HG03045 (cell line): Measurements from ENCODE around the gene CHD6.

Experiments
- ATAC-seq: cut with Tn5 transposase; IDR thresholded peaks from one replicate; pipeline ENCODE4 v1.9.1; 2021; ENCODE audit warnings: mild to moderate bottlenecking, moderate library complexity; ENCODE audit not compliant: unreplicated experiment

Gene CHD6

DNA sequence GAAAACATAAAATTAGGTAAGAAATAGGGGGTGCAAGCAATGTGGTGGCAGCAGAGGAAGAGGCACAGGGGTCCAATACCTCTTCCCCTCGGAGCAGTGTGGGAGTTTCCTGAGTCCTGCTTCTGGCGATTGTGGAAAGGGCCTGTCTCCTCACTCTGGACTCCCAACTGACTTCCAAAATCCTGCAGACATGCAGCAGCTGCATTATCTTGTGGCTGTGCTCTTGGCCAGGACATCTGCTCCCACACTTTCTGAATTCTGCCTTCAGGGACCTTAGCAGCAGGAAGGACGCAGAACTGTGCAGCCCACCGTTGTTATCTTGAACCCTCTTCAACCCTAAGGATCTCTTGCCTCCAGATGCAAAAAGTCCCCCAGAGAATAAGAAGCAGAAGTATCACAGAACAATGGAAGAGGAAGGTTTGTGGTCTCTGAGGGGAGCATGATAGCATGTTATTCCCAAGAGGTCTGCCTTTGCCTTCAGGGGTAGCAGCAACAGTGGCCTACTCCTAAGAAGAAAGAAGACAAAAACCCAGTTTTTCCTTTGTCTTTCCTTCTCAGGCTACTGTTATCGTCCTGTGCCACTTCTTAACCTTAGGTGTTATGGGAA lies 149.1 kb downstream of the CHD6 start:
- ATAC-seq: no peak

DNA sequence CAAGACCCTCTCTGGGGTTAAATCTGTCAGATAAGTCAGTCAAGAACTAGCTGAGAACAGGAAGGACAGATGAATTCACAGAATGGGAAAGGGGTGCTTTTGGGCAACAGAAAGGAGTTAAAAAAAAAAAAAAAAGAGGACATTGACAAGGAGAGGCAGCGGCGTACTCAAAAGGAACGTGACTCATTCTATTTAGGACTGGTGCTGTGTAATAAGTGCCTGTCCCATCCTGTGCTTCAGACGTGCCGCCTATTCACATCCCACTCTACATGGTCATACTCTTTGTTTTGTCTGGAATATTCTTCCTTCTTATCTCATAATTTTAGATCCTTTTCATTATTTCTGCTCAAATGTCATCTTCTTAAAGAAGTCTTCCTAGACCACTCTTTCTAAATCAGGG lies 150.5 kb downstream of the CHD6 start:
- ATAC-seq: no peak

DNA sequence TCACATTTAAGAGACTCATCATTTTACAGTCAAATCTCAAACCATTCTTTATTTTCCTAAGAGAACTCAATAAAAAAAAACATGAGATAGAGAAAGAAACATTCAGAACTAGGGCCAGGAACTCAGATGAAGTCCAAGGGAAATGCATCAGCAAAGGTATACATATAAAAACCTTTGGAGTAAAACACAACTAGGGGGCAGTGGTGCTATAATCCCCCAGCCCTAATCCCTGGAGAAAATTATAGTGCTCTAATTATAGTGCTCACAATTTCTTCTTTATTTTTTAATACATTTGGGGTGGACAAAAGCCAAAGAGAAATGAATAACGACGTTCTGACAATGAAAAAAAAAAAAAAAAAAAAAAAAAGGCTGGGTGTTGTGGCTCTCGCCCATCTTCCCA lies 151.0 kb downstream of the CHD6 start:
- no peak for ATAC-seq

DNA sequence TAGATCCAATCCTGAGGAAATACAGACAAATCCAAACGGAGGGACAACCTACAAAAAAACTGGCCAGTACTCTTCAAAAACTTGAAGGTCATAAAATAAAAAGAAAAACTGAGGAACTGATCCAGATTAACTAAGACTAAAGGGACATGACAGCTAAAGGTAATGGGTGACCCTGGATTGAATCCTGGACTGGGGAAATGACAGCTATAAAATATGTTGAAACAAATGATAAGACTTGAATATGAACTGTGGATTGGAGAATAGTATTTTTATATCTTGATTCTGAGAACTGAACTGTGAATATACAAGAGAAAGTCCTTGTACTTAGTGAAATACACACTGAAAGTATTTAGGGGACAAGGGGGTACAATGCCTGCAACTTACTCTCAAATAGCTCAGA lies 154.6 kb downstream of the CHD6 start:
- ATAC-seq: no peak

DNA sequence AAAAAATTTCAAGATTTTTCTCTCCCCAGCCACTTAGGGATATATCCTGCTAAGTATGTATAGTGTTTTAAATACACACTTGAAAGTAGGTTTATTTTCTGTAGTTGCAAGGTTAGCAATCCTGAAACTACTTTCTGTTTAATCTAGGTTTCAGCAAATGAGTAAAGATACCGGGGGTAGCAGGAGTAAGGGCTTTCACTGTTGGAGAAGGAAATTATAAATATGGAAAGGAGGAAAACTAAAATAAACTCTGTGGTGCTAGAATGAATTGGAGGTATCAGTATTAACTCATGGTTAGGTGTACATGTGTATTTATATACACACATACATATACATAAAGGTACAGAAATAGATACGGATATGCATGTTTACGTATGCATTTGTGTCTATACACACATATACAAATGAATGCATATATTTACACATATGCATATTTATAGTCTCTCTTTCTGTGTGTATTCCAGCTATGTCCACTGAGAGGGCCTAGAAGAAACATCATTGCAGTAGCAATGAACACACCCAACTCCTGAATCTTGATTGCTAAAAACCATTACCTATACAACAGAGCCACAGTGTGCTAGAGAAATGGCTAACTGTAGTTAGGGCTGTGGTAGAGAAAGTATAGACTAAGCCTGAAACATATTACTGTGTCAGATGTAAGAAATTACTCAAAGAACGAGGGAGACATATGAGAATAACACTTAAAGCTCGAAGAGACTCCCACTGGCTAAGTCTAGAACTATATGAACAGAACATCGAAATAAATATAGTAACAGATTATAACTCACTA lies 155.6 kb downstream of the CHD6 start:
- ATAC-seq: peak; percentile 61

DNA sequence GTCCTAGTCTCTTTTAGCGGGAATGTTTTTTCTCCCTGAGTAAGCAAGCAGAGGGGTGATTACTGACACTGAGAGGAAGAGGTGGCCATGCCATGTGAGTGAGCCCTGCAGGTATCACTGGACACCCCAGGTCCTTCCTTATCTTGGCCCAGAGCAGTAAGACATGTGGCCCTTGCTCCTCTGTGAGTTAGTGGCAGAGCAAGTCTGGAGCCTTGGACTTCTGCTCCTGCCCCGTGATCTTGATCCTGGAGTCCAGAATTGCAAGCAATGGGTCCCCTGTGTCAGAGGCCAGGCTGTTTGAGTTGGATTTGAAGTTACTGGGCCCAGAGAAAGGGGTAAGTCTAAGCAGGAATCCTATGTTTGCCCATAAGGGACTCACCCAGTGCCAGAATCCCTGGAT lies 159.4 kb downstream of the CHD6 start:
- ATAC-seq: no peak

DNA sequence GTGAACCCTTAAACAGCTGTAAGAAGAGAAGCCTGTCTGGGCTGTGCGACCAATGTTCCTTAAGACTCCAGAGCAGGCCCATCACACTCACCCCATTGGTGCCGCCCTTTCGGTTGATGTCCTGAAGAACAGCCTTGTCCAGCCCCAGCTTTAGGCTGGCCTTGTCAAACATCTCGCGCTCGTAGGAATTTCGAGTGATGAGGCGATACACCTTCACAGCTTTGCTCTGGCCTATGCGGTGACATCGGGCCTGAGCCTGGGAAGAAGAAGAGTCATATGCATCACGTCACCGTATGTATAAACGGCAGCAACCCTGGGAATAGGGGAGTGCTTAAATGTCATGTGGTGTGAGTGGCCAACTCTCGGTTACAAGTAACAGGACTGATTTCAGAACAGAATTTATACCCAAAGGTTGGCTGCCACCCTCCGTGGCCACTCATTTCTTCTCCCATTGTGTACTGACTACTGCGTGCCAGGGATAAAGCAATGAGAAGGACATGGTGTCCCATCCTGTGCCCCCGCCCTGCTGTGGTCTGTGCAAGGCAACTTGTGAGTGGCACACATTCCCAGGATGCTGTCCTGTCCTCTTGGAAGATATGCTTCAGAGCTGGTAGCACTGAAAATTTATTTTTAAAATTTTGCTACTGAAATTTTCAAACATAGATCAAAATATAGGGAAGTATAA lies 160.9 kb downstream of the CHD6 start:
- no peak for ATAC-seq

DNA sequence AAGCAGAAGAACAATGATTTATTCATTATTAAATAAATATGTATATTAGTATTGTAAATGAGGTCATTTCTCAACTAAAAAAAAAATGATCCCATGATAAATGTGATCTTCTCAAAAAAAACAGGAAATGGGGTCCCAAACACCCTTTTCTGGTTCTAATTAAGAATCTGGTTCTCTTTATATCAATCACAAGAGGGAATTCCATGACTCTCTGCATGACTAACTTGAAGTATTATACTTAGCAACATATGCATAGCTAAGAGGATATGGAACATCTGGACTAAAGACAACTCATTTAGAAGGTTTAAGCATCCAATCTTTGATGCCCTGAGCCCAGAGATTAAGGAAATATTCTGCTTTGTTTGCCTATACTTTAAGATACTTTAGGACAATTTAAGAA lies 161.8 kb downstream of the CHD6 start:
- no peak for ATAC-seq

DNA sequence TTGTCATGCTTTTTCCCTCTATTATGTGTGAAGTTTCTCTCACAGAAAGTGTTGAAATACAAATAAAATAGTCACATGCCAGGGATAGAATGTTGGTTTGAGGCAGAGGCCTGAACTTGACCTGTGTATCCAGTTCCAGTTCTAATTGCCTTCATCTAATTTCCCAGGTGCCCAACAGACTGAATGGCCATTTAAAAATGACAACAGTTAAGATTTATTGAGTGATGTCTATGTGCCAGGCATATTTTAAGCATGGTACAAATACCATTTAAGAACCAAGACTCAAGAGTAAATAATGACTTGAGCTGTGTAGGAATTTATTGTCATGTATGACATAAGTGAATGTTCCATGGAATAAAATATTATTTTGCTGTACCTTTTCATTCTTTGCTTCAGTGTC lies 163.9 kb downstream of the CHD6 start:
- ATAC-seq: no peak

DNA sequence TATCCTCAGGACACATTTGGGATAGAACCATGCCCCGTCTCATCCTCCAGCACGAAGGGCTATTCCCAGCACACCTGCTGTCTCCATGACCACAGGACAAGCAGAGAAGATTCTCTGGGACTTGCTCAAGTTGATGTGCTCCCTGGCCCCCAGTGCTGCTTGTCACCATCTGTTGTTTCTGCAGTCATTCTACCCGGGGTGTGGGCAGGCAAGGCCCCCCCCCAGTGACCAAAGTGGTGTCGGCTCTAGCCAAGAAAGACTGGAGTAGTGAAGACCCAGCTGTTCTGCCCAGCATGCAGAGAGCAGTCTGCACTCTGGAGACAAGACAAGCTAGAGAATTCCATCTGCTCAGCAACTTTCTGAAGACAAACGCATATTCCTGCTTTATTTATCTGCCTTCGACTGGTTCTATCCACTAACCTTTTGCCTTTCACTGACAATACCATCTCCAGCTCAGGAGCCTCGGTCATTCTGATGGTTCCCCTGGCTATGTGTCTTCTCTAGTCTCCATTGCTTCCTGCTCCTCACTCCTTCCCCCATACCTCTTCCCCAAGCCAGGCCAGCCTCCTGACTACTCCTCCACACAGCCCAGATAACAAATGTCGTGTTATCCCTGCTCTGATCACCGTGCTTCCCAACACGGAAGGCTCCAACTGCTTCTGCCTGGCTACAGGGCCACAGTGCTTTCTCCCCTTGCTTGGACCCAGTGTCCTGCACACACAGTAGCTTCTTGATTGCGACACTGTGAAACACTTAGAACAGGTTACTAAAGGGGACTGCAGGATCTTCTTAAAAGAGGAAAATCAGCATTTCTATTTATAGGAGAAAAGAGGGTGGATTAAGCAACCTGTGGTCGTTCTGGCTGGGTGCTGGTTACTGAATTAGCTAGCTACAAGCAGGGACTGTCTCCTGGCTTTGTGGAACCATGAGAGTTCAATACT lies 164.9 kb downstream of the CHD6 start:
- no peak for ATAC-seq

DNA sequence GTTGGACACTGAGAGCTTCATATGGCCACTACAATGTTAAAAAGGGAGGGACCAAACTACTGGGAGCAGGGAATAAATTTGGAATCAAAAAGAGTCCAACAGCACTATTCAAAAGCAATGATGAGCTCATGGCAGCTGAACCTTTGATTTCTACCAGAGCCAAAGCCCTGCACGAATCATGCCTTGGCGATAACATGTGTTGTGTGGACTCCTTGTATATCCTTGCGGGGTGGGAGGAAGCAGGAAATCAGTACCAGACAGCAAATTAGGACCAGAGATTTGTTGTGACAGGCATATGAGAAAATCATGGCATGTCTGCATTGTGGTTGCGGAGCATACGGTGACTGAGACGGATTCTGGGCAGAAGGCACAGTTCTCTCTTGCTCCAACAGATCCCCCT lies 166.0 kb downstream of the CHD6 start:
- no peak for ATAC-seq

DNA sequence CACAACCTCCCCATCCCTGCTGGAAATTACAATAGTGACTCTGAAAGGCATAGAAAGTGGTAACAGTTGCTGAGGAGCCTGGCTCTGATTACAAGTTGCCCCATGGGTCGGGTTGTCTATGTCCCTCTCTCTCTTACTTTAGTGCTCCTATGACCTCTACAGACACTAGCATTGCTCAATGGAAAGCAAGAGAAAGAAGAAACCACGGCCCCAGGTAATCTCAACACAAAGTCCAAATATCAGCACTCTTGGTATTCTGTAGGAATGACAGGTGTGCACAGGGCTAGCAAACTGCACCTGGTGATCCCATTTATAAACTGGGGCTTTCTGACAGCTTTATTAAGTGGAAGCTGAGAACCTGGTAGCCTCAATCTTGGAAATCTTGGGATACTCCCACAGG lies 171.2 kb downstream of the CHD6 start:
- ATAC-seq: no peak

DNA sequence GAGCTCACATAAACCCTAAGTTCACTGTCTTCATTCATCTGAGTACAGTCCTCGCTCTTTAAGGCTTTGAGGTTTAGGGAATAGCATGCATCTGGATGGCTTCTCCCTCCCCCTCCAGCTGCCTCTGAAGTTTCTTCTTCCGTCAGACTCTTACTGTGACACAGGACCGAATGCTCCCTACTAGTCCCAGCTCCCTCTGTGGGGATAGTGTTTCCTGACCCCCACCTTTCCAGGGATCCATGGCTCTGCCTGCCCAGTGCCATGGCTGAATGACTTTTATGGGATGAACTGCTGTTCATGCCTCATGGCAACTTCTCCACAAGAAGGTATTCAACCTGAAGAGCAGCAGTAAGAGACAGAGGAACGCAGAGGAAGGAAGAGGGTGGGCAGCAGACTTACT lies 171.7 kb downstream of the CHD6 start:
- ATAC-seq: no peak

DNA sequence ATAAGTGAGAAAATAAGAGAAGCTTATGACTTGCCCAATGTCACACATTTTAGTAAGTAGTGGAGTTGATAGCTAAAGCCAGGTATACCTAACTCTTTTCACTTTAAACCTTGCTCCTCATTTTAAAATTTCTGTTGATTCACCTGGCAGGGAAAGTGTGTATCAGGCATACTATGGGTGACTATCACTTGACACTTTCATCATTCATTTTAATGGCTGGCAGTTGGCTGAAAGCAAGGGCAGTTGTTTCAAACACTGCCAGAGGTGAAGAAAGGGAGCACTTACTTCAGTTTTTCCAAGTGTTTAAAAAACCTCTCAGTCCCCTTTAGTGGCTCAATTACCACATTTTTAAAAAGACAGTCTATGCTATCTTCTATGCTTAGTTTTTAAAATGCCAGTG lies 173.4 kb downstream of the CHD6 start:
- ATAC-seq: no peak

DNA sequence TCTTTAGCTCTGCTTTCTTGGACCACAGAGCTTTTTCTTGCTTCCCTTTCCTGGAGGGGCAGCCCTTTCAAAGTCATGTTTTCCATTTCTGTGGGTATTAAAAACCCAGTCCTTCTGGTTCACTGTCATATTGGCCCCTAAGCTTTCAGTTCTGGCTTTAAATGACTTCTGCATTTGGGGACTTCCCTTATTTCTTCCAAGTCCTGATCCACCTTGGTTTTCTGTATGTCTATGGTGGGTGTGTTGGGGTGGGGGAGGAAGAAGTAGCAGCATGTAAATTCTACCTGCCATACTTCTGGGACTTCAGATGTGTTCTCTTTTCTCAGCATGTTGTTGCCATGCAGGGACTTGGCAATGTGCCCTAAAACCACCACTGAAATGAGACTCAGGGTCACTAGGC lies 174.5 kb downstream of the CHD6 start:
- ATAC-seq: no peak

DNA sequence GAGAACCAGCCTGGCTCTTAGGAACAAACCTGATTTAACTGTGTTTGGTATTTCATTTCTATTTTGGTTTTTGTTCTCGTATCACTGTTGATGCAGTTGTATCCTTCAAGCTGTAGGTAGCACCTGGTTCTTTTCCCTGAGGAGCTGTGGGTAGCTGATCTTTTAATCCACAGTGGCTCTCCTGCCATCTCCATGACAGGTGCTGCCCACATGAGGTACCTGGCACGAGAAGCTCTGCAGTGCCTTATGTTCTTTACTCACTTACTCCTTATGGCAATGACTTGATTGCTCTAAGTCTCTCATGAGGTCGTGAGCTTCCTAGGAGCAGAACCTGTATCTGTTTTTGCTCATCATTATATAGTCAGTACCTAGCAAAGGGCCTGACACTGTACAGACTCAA lies 177.3 kb downstream of the CHD6 start:
- ATAC-seq: no peak

DNA sequence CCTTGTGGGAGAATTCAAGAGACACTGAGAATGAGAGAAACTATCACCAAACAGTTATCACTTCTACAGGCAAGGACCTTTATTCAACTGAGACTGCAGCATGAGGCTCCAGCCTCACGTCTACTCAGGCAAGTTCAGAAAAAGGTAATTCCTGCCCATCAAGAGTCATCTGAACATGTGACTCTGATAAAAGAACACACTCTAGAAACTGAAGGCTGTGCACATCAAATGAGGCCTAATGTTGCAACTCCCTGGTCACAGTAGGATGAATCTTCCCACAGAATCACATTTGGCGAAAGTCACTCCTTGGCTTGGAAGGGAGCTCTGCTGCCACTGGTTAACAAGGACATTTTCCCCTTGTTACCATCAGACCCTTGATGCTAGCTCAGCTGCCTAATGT lies 180.3 kb downstream of the CHD6 start:
- ATAC-seq: no peak

DNA sequence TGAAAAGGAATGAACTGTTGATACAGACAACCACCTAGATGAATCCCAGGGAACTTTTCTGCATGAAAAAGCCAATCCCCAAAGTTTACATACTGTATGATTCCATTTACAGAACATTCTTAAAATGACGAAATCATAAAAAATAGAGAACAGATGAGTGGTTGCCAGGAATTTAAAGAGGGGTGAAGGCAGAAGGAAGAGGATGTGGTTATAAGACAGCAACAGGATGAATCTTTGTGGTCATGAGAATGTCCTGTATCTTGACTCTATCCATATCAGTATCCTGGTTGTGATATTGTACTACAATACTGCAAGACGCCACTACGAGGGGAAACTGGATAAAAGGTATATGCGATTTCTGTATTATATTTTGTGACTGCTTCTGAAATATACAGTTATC lies 181.5 kb downstream of the CHD6 start:
- ATAC-seq: no peak

DNA sequence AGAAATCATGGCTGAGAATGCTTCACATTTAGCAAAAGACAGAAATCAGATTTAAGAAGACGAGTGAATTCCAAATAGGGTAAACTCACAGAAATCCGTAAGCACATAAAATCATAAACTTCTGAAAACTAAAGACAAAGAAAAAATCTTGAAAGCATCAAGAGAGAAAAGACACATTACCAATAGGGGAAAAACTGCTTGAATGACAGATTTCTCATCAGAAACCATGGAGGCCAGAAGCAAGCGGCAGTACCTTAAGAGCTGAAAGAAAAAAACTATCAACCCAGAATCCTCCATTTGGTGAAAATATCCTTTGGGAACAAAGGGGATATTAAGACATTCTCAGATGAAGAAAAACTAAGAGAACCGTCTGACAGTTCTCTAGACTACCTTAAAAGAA lies 185.0 kb downstream of the CHD6 start:
- ATAC-seq: no peak

DNA sequence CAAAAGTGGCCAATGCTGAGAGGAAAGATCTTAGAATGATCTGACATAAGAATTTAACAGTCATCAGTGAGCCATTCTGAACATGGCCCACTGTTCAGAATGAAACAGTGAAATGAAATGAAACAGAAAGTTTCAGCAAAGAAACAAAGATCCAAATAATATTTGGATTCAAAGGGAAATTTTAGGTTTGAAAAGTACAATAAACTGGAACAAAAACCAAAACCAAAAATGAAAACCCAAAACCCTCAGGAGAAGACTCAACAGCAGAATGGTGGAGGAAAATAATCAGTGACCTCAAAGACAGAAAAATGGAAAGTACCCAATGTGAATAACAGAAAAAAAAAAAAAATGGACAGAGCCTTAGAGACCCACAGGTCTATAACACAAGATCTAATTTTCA lies 185.4 kb downstream of the CHD6 start:
- no peak for ATAC-seq

DNA sequence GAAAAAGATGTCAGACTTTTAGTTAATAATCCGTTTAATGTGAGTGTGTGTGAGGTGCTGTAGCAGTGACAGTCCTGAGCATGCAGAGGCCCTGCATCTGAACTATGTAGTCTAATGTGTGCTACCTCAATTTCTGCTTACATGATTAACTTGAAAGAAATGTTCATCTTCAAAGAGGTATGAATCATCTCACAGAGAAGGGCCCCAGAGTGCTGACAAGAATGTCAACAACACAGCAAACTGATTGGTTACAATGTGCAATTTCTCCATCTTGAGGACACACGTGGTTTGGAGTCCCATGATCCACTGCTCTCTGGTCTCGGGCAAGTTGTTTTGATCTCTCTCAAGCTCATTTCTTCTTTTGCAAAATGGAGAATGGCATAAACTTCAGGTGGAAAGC lies 189.9 kb downstream of the CHD6 start:
- no peak for ATAC-seq
